PFSK-1 (cell line): ENCODE measurements around the gene NCOA3.

Source experiments
- FOXP2 ChIP-seq: optimal IDR thresholded peaks from 2 replicates; pipeline ENCODE3; 2011; ENCODE audit warnings: borderline replicate concordance, control low read depth, inconsistent platforms; ENCODE audit not compliant: insufficient read depth; ENCODE audit errors: extremely low read length, extremely low read depth
- POLR2AphosphoS5 ChIP-seq: IDR thresholded peaks from 2 replicates; pipeline ENCODE4 v1.6.1; 2012; ENCODE audit warnings: low read depth, mild to moderate bottlenecking, control low read depth, low read length, moderate library complexity
- REST ChIP-seq, 2 experiments: IDR thresholded peaks; 2 replicates each; pipeline versions ENCODE4 v1.6.1 to v1.8.0; 2011 to 2012; ENCODE audit warnings: low read depth in 2 of 2, low read length in 2 of 2, control low read depth in 1 of 2, inconsistent platforms in 1 of 2, mild to moderate bottlenecking in 1 of 2, moderate library complexity in 1 of 2; ENCODE audit not compliant: insufficient read depth in 1 of 2
- SIN3A ChIP-seq: IDR thresholded peaks from 2 replicates; pipeline ENCODE4 v1.6.1; 2012; ENCODE audit warnings: mild to moderate bottlenecking, low read length, moderate library complexity, borderline replicate concordance; ENCODE audit not compliant: insufficient read depth
- TAF1 ChIP-seq: IDR thresholded peaks from 2 replicates; pipeline ENCODE4 v1.6.1; 2012; ENCODE audit warnings: low read length, control low read depth, borderline replicate concordance; ENCODE audit not compliant: insufficient read depth

DNA sequence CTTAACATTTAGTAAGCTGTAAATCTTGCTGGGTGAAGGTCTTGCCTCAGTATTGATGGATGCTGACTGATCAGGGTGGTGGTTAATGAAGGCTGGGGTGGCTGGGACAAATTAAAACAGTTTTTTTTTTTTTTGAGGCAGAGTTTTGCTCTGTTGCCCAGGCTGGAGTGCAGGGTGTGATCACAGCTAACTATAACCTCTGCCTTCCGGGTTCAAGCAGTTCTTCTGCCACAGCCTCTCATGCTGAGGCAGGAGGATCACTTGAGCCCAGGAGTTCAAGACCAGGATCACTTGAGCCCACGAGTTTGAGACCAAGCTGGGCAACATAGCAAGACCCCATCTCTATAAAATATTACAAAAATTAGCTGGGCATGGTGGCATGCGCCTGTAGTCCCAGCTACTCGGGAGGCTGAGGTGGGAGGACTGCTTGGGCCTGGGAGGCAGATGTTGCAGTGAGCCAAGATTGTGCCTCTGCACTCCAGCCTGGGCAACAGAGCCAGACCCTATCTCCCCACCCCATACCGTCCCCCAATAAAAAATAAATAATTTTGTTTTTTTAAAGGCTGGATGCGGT, 67.2 kb downstream of the NCOA3 start:
- TF ChIP-seq POLR2AphosphoS5 (no peak), REST (IDR thresholded peaks at IDR 0.05; ENCODE audit: insufficient read depth in 1 of 2, low read depth in 2 of 2, low read length in 2 of 2) (no peak), TAF1 (no peak), SIN3A (no peak), FOXP2 (no peak)
